Osteocyte (in vitro differentiated cells): ENCODE data around the gene MAP1B. TPM values are rescaled to one million over a fixed set of nuclear protein-coding genes. Genes with fewer than 3 reads are reported as not detected.

ENCODE experiments used
- DNase-seq: peaks from one replicate; pipeline ENCODE4 v3.0.0; 2021; ENCODE audit warnings: mixed read lengths; ENCODE audit not compliant: unreplicated experiment; ENCODE audit errors: extremely low spot score
- H3K27ac Mint-ChIP-seq: one replicate; pipeline ENCODE4 v1.8.0; 2021; ENCODE audit warnings: mild to moderate bottlenecking, mixed read lengths; ENCODE audit not compliant: unreplicated experiment
- H3K27me3 Mint-ChIP-seq: one replicate; pipeline ENCODE4 v1.8.0; 2021; ENCODE audit warnings: mixed read lengths; ENCODE audit not compliant: unreplicated experiment
- H3K36me3 Mint-ChIP-seq: one replicate; pipeline ENCODE4 v1.8.0; 2021; ENCODE audit warnings: mixed read lengths; ENCODE audit not compliant: unreplicated experiment
- H3K4me1 Mint-ChIP-seq: one replicate; pipeline ENCODE4 v1.8.0; 2021; ENCODE audit warnings: mixed read lengths; ENCODE audit not compliant: unreplicated experiment
- H3K4me3 Mint-ChIP-seq: one replicate; pipeline ENCODE4 v1.8.0; 2021; ENCODE audit warnings: mild to moderate bottlenecking, moderate library complexity, mixed read lengths; ENCODE audit not compliant: unreplicated experiment
- H3K9me3 Mint-ChIP-seq: one replicate; pipeline ENCODE4 v1.8.0; 2021; ENCODE audit warnings: mixed read lengths; ENCODE audit not compliant: unreplicated experiment
- total RNA-seq: library from RNA; stranded (reverse); gene quantifications from 2 replicates; pipeline ENCODE4 v1.2.1, GENCODE V29; 2021
- TF ChIP-seq, protein P1 (sequence below): fragments of 200-600 bp; sonication (generic); IDR thresholded peaks from 2 replicates; pipeline ENCODE4 v1.5.0; 2021; ENCODE audit warnings: antibody characterized with exemption, mild to moderate bottlenecking, moderate library complexity

Gene MAP1B
- total RNA-seq, 1 donor from 2014 or later, result 189 TPM

- Mint-ChIP-seq H3K9me3 (no peaks in the 10 kb centered on the region), H3K36me3 (peaks cover 27% of the 10 kb centered on the region), H3K4me1 (peaks cover 77% of the 10 kb centered on the region), H3K4me3 (no peak overlapping the region), H3K27me3 (no peaks in the 10 kb centered on the region), H3K27ac (peak overlapping the region; percentile 87)
- no peak for DNase-seq
- TF ChIP-seq, protein P1, sequence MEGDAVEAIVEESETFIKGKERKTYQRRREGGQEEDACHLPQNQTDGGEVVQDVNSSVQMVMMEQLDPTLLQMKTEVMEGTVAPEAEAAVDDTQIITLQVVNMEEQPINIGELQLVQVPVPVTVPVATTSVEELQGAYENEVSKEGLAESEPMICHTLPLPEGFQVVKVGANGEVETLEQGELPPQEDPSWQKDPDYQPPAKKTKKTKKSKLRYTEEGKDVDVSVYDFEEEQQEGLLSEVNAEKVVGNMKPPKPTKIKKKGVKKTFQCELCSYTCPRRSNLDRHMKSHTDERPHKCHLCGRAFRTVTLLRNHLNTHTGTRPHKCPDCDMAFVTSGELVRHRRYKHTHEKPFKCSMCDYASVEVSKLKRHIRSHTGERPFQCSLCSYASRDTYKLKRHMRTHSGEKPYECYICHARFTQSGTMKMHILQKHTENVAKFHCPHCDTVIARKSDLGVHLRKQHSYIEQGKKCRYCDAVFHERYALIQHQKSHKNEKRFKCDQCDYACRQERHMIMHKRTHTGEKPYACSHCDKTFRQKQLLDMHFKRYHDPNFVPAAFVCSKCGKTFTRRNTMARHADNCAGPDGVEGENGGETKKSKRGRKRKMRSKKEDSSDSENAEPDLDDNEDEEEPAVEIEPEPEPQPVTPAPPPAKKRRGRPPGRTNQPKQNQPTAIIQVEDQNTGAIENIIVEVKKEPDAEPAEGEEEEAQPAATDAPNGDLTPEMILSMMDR, result no peak
These were observed 22.4 kb downstream of the MAP1B start for GRCh38 chr5:72129725-72130124.

GRCh38 chr5:72130351-72130761 lies 23.1 kb downstream of the MAP1B start:
- H3K36me3 Mint-ChIP-seq, result peaks cover 28% of the 10 kb centered on the region
- peak overlapping the region; percentile 87 for H3K27ac Mint-ChIP-seq
- no peaks in the 10 kb centered on the region for H3K27me3 Mint-ChIP-seq
- DNase-seq, result no peak
- H3K4me3 Mint-ChIP-seq, result no peak overlapping the region
- no peaks in the 10 kb centered on the region for H3K9me3 Mint-ChIP-seq
- H3K4me1 Mint-ChIP-seq, result peaks cover 75% of the 10 kb centered on the region
- TF ChIP-seq, protein P1, result no peak

DNA sequence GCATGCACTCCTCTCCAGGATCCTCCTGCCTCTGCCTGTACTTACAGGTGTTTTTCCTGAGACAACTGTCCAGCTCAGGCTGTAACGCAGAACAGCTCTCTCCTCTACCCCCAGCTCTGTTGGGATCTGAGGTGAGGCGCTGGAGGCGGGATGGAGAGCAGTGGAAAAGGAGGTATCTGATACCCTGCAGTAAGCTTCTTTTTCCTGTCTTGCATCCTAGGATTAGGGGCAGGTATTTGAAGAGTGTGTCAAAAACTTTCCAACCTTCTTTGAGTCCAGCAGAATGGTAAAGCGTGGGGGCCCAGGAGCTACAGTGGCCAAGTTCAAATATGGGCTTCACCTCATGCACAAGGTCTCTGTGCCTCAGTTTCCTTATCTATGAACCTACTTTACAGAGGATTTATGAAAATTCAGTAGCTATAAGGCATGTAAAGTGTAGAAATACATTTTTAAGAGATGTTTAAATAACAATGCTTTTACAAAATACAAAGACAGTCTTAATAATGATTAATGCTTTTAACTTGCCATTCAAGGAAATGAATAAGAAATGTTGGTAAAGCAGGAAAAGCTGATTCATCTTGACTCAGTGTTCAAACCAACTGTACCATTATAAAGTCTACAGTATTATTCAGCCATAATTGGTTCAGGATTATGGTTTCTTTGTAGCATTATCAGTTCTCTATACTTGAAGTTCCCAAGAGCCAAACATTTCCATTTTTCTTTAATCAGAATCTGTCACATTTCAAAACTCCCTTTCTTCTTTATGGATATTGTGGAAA lies 26.1 kb downstream of the MAP1B start:
- no peaks in the 10 kb centered on the region for H3K27me3 Mint-ChIP-seq
- no peak overlapping the region for H3K4me3 Mint-ChIP-seq
- no peak for DNase-seq
- no peaks in the 10 kb centered on the region for H3K9me3 Mint-ChIP-seq
- peaks cover 29% of the 10 kb centered on the region for H3K36me3 Mint-ChIP-seq
- TF ChIP-seq, protein P1, result no peak
- peak overlapping the region; percentile 58 for H3K27ac Mint-ChIP-seq
- H3K4me1 Mint-ChIP-seq, result peaks cover 76% of the 10 kb centered on the region

- no peak for DNase-seq
- H3K4me1 Mint-ChIP-seq, result peaks cover 80% of the 10 kb centered on the region
- H3K27ac Mint-ChIP-seq, result peak overlapping the region; percentile 69
- H3K27me3 Mint-ChIP-seq, result no peaks in the 10 kb centered on the region
- TF ChIP-seq, protein P1, result no peak
- H3K4me3 Mint-ChIP-seq, result no peak overlapping the region
- H3K36me3 Mint-ChIP-seq, result peaks cover 31% of the 10 kb centered on the region
- no peaks in the 10 kb centered on the region for H3K9me3 Mint-ChIP-seq
These were observed 27.1 kb downstream of the MAP1B start for GRCh38 chr5:72134226-72134899.

DNA sequence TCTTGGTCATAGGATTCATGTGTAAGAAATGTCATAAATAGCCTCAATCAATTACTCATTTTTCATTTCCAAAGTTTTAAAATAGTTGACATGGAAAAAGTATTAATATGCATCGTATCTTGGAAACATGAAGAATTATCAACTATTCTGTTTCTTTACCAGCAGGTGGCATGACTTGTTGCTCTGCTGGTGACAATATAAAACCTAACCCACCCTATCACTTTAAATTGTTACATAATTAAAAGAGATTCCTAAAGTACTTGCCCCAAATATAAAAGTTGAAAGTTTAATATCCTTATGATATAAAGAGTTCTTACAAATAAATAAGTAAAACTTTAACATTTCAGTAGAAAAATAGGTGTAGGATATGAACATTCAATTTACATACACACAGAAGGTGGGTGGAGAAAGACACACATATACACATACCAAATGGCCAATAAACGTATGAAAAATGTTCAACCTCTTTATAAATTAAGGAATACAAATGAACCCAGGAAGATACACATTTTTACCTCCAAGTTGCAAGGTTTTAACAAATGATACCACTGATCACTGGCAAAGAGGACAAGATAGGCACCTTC lies 30.6 kb downstream of the MAP1B start:
- DNase-seq, result no peak
- no peaks in the 10 kb centered on the region for H3K27me3 Mint-ChIP-seq
- H3K36me3 Mint-ChIP-seq, result peaks cover 37% of the 10 kb centered on the region
- H3K9me3 Mint-ChIP-seq, result no peaks in the 10 kb centered on the region
- no peak overlapping the region for H3K4me3 Mint-ChIP-seq
- H3K27ac Mint-ChIP-seq, result peak overlapping the region; percentile 84
- H3K4me1 Mint-ChIP-seq, result peaks cover 81% of the 10 kb centered on the region
- TF ChIP-seq, protein P1, result peak; percentile 53
